Osteocyte (in vitro differentiated cells): Measurements from ENCODE around the gene MGST1. TPM values are rescaled to one million over a fixed set of nuclear protein-coding genes. Genes with fewer than 3 reads are reported as not detected.

Experiments
- DNase-seq: peaks from one replicate; pipeline ENCODE4 v3.0.0; 2021; ENCODE audit warnings: mixed read lengths; ENCODE audit not compliant: unreplicated experiment; ENCODE audit errors: extremely low spot score
- H3K27ac Mint-ChIP-seq: one replicate; pipeline ENCODE4 v1.8.0; 2021; ENCODE audit warnings: mild to moderate bottlenecking, mixed read lengths; ENCODE audit not compliant: unreplicated experiment
- H3K27me3 Mint-ChIP-seq: one replicate; pipeline ENCODE4 v1.8.0; 2021; ENCODE audit warnings: mixed read lengths; ENCODE audit not compliant: unreplicated experiment
- H3K36me3 Mint-ChIP-seq: one replicate; pipeline ENCODE4 v1.8.0; 2021; ENCODE audit warnings: mixed read lengths; ENCODE audit not compliant: unreplicated experiment
- H3K4me1 Mint-ChIP-seq: one replicate; pipeline ENCODE4 v1.8.0; 2021; ENCODE audit warnings: mixed read lengths; ENCODE audit not compliant: unreplicated experiment
- H3K4me3 Mint-ChIP-seq: one replicate; pipeline ENCODE4 v1.8.0; 2021; ENCODE audit warnings: mild to moderate bottlenecking, moderate library complexity, mixed read lengths; ENCODE audit not compliant: unreplicated experiment
- H3K9me3 Mint-ChIP-seq: one replicate; pipeline ENCODE4 v1.8.0; 2021; ENCODE audit warnings: mixed read lengths; ENCODE audit not compliant: unreplicated experiment
- CTCF ChIP-seq: fragments of 200-600 bp; sonication (generic); IDR thresholded peaks from 2 replicates; pipeline ENCODE4 v1.5.0; 2021; ENCODE audit warnings: antibody characterized with exemption, mild to moderate bottlenecking, moderate library complexity
- total RNA-seq: library from RNA; stranded (reverse); gene quantifications from 2 replicates; pipeline ENCODE4 v1.2.1, GENCODE V29; 2021

MGST1 gene
- total RNA-seq, 1 donor from 2014 or later, result 17.9 TPM

- Mint-ChIP-seq H3K4me3 (no peak overlapping the region), H3K27ac (no peak overlapping the region), H3K4me1 (no peaks in the 10 kb centered on the region), H3K27me3 (no peaks in the 10 kb centered on the region), H3K36me3 (no peaks in the 10 kb centered on the region), H3K9me3 (no peaks in the 10 kb centered on the region)
- DNase-seq, result no peak
- TF ChIP-seq CTCF, result no peak
These were observed 37.3 kb downstream of the MGST1 start for GRCh38 chr12:16384732-16385131.

- no peaks in the 10 kb centered on the region for H3K27me3 Mint-ChIP-seq
- TF ChIP-seq CTCF, result peak; percentile 58
- no peaks in the 10 kb centered on the region for H3K36me3 Mint-ChIP-seq
- H3K27ac Mint-ChIP-seq, result no peak overlapping the region
- no peaks in the 10 kb centered on the region for H3K9me3 Mint-ChIP-seq
- H3K4me1 Mint-ChIP-seq, result no peaks in the 10 kb centered on the region
- no peak overlapping the region for H3K4me3 Mint-ChIP-seq
- no peak for DNase-seq
These were observed 38.6 kb downstream of the MGST1 start for GRCh38 chr12:16385782-16386646.

- peaks cover 11% of the 10 kb centered on the region for H3K9me3 Mint-ChIP-seq
- TF ChIP-seq CTCF, result no peak
- no peaks in the 10 kb centered on the region for H3K27me3 Mint-ChIP-seq
- no peak overlapping the region for H3K4me3 Mint-ChIP-seq
- no peaks in the 10 kb centered on the region for H3K4me1 Mint-ChIP-seq
- no peaks in the 10 kb centered on the region for H3K36me3 Mint-ChIP-seq
- no peak overlapping the region for H3K27ac Mint-ChIP-seq
- no peak for DNase-seq
These were observed 40.5 kb downstream of the MGST1 start for GRCh38 chr12:16387919-16388318.

GRCh38 chr12:16389594-16389993 is 42.1 kb downstream of the MGST1 start:
- no peaks in the 10 kb centered on the region for H3K27me3 Mint-ChIP-seq

More at GRCh38 chr12:16389594-16389993, 42.1 kb downstream of the MGST1 start:
- H3K4me3 Mint-ChIP-seq, result no peak overlapping the region
- no peaks in the 10 kb centered on the region for H3K4me1 Mint-ChIP-seq
- no peak overlapping the region for H3K27ac Mint-ChIP-seq
- no peaks in the 10 kb centered on the region for H3K36me3 Mint-ChIP-seq
- no peak for TF ChIP-seq CTCF
- no peak for DNase-seq
- H3K9me3 Mint-ChIP-seq, result peaks cover 19% of the 10 kb centered on the region
